CD4-positive, alpha-beta T cell treated with Interleukin-15 for 4 hours (primary cell): ENCODE data around the gene CIDEB.
"Not testable (repeated sequence)": the region's sequence is repeated elsewhere in the genome, so short reads cannot be mapped to it uniquely, and the experiment has no call there.

Experiments
- DNase-seq: peaks from one replicate; pipeline ENCODE4 v3.0.0-alpha.2; 2020; ENCODE audit warnings: low spot score

The CIDEB gene

GRCh38 chr14:24307575-24308341 is at the start of gene CIDEB:
Gene CIDEB (minus strand): TSS chr14:24307977. CDS start chr14:24307858, 119 bp downstream.
- DNase-seq = peak; percentile 72

- no peak for DNase-seq
Measured at GRCh38 chr14:24356208-24356607, 48.4 kb upstream of the CIDEB start.

GRCh38 chr14:24355009-24355408 is 47.2 kb upstream of the CIDEB start:
- DNase-seq = no peak

- not testable (repeated sequence) for DNase-seq
Measured at GRCh38 chr14:24354482-24354825, 46.7 kb upstream of the CIDEB start.

- no peak for DNase-seq
Measured at GRCh38 chr14:24353559-24354481, 46.0 kb upstream of the CIDEB start.

- no peak for DNase-seq
Measured at GRCh38 chr14:24351517-24351916, 43.7 kb upstream of the CIDEB start.

GRCh38 chr14:24349742-24350141 is 42.0 kb upstream of the CIDEB start:
- DNase-seq = no peak

- no peak for DNase-seq
Measured at GRCh38 chr14:24348186-24348585, 40.4 kb upstream of the CIDEB start.

GRCh38 chr14:24347134-24347533 is 39.4 kb upstream of the CIDEB start:
- no peak for DNase-seq

GRCh38 chr14:24343795-24344660 is 36.3 kb upstream of the CIDEB start:
- no peak for DNase-seq

GRCh38 chr14:24342889-24343288 is 35.1 kb upstream of the CIDEB start:
- no peak for DNase-seq

- DNase-seq = no peak
Measured at GRCh38 chr14:24340606-24341005, 32.8 kb upstream of the CIDEB start.

GRCh38 chr14:24339284-24340151 is 31.7 kb upstream of the CIDEB start, which contains the start of gene RIPK3:
Gene RIPK3 (minus strand): TSS chr14:24339991. CDS start chr14:24339826, 165 bp downstream.
- peak; percentile 71 for DNase-seq

- no peak for DNase-seq
Measured at GRCh38 chr14:24338843-24339242, 31.1 kb upstream of the CIDEB start.

GRCh38 chr14:24337824-24338175 is 30.0 kb upstream of the CIDEB start:
- DNase-seq = no peak

- no peak for DNase-seq
Measured at GRCh38 chr14:24337144-24337823, 29.5 kb upstream of the CIDEB start.

- DNase-seq = no peak
Measured at GRCh38 chr14:24335461-24336171, 27.8 kb upstream of the CIDEB start.

GRCh38 chr14:24334431-24335291 is 26.9 kb upstream of the CIDEB start, which contains the start of gene ADCY4:
Gene ADCY4 (minus strand): TSS chr14:24335071. CDS start chr14:24334652, 419 bp downstream.
- no peak for DNase-seq
